ENCODE measurements around the gene FARSB. TPM values are rescaled to one million over a fixed set of nuclear protein-coding genes. Genes with fewer than 3 reads are reported as not detected.

The FARSB gene
- total and polyA plus RNA-seq, 2 donors (not counting 3 experiments of a cell fraction or from before 2014, with no cell fraction given) = 12.7 to 29.4 TPM

- no peak overlapping the region for H2AFZ ChIP-seq (ENCODE audit: low read depth, low read length)
- no peak overlapping the region for H3K4me2 ChIP-seq (ENCODE audit: insufficient read depth, low read length)
- no TSS peak for BruUV-seq (replicated peaks)
- POLR2A ChIA-PET = no interaction called here
- H3K9me1 ChIP-seq (replicated peaks; ENCODE audit: control insufficient read depth, extremely low read depth, insufficient read depth, low read length) = no peaks in the 10 kb centered on the region
- H3K79me2 ChIP-seq (ENCODE audit: control insufficient read depth, insufficient read depth, low read length) = no peaks in the 10 kb centered on the region
- dilution Hi-C loops (cut with MboI; ENCODE audit: extremely low pct_ligation_motif_present, low sequenced_read_pairs) (no loop called here), intact Hi-C loops (cut with micrococcal nuclease) (no loop called here)
- no peak overlapping the region for H3K27ac ChIP-seq (ENCODE audit: insufficient read depth, low read depth, low read length)
- DNase-seq (ENCODE audit: low read depth, low spot score) (no peak), FAIRE-seq (no peak)
- H4K20me1 ChIP-seq (replicated peaks; ENCODE audit: control insufficient read depth, extremely low read depth, insufficient read depth, low read length) = no peaks in the 10 kb centered on the region
- peaks cover 9 to 20% of the 10 kb centered on the region in 2 experiments for H3K27me3 ChIP-seq (ENCODE audit: control insufficient read depth in 2 of 2, insufficient read depth in 2 of 2, low read length in 2 of 2)
- no peaks in the 10 kb centered on the region for H3K36me3 ChIP-seq (ENCODE audit: control insufficient read depth in 2 of 2, extremely low read depth in 1 of 2, insufficient read depth in 2 of 2, low read length in 2 of 2)
- CTCF ChIA-PET = interaction anchor here (0.6 to 1.7 kb wide), 6 partner anchors 9 to 227 kb away, joined by 3 to 7 read pairs (median 3); no protein-coding TSS in a partner anchor
- no peak overlapping the region for H3K9ac ChIP-seq (replicated peaks; ENCODE audit: extremely low read depth, insufficient read depth, low read length)
- no peak overlapping the region for H3K4me3 ChIP-seq (replicated peaks in 1 of 3; ENCODE audit: insufficient read depth in 1 of 3, low read depth in 1 of 3, low read length in 3 of 3)
- no peaks in the 10 kb centered on the region for H3K4me1 ChIP-seq (ENCODE audit: control insufficient read depth, extremely low read depth, insufficient read depth, low read length)
- TF ChIP-seq CTCF (IDR thresholded peaks at IDR 0.05; ENCODE audit: extremely low read depth in 1 of 2, insufficient read depth in 1 of 2, low read depth in 1 of 2, low read length in 2 of 2) = no peak
- no peak for TF ChIP-seq POLR2A (IDR thresholded peaks at IDR 0.05; ENCODE audit: low read depth, low read length)
- no peak for TF ChIP-seq POLR2AphosphoS5 (IDR thresholded peaks at IDR 0.05; ENCODE audit: insufficient read depth, low read depth, low read length)
- TF ChIP-seq FOS (IDR thresholded peaks at IDR 0.05; ENCODE audit: borderline replicate concordance, insufficient read depth, low read length) = no peak
- TF ChIP-seq MYC (IDR thresholded peaks at IDR 0.05; ENCODE audit: low read depth, low read length) = no peak
- no peak for TF ChIP-seq MAX (IDR thresholded peaks at IDR 0.05; ENCODE audit: insufficient read depth, insufficient read length)
- TF ChIP-seq GATA2 (IDR thresholded peaks at IDR 0.05; ENCODE audit: insufficient read depth, insufficient read length, low read depth, low read length) = no peak
- no peak for TF ChIP-seq JUN (IDR thresholded peaks at IDR 0.05; ENCODE audit: borderline replicate concordance, insufficient read depth, insufficient read length, low read depth)
- H3K9me3 ChIP-seq (replicated peaks; ENCODE audit: control insufficient read depth, insufficient read depth, low read length) = no peaks in the 10 kb centered on the region
Measured at GRCh38 chr2:222544661-222545060, 111.2 kb downstream of the FARSB start.

All from endothelial cell of umbilical vein (primary cell).